GM19193 (cell line): ENCODE measurements around the gene MAPK12.
A peak's percentile ranks its signal among the peaks of the same experiment; 100 is the strongest.

ENCODE experiments used
- POLR2A ChIP-seq: IDR thresholded peaks from 4 replicates; pipeline ENCODE4 v1.6.1; 2011; ENCODE audit not compliant: insufficient read depth, insufficient read length; ENCODE audit errors: extremely low read depth

The MAPK12 gene

DNA sequence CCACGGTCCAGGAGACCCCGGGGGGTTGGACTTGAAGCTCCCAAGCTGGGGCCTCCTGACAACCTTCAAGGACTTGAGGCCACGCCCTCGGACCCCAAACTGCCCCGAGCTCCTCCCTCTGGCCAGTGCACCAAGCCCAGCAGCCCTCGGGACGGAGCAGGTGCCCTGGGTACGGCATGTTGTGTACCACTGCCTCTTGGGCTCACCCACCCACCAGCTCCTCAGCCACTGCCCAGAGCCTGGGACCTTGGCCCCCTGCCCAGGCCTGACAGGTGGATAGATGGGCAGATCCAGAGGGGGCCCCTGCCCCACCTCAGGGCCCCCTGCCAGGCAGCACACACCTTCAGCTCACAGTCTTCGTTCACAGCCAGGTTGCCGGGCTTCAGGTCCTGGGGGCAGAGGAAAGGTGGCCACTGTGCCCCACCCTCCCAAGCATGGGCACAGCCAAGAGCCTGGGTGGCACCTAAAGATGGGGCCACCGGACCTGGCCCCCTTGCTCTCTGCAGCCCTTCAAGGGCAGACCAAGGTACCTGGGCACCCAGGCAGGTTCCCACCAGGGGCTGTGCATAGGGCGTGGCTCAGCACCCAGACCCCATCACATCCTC, 5.1 kb downstream of the MAPK12 start:
- TF ChIP-seq POLR2A: no peak

DNA sequence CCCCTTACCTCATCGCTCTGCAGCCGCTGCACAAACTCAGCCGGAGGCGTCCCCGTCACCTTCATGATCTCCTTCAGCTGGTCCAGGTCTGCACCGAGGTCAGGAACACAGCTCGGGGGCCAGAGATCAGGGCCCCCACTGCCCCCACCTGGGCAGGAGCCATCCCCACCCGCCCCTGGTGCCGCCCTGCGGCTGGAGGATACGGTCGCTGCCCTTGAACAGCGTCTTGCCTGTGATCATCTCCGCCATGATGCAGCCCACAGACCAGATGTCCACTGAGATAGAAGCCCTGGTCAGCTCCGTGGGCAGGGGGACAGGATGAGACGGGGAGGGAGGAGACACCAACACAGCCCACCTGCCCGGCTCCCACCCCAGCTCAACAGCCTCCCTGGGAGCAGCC, 5.9 kb downstream of the MAPK12 start:
- no peak for TF ChIP-seq POLR2A

DNA sequence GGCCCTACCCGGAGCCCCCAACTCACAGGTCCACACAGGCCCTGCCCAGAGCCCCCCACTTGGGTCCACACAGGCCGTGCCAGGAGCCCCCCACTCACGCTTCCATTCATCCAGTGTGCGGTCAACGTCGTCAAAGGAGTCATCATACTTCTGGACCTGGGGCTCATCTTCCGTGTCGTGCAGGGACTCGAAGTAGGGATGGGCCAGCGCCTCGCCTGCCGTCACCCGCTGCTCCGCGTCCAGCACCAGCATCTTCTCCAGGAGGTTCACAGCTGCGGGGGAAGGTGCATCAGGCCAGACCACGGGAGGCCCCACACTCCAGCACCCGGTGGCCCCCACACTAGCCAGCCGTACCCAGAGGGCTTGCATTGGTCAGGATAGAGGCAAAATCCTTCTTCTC, 6.4 kb downstream of the MAPK12 start:
- TF ChIP-seq POLR2A: no peak

DNA sequence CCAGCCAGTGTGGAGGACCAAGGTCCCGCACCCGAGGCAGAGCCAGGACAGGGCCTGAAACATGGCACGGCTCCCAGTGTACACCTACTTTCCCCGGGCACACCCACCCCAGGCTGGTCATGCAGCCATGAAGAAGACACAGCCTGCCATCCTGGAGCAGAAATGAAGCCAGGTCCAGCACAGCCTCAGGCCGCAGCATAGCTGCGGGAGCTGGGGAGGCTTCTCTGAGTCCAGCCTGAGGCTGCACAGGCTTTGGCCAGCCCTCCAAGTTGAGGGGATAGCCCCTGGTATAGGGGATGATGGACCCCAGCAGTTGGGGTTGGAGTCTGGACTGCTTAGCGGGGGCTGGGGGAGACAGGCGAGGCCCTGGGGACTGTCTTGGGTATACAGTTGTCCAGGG, 7.5 kb downstream of the MAPK12 start:
- no peak for TF ChIP-seq POLR2A

DNA sequence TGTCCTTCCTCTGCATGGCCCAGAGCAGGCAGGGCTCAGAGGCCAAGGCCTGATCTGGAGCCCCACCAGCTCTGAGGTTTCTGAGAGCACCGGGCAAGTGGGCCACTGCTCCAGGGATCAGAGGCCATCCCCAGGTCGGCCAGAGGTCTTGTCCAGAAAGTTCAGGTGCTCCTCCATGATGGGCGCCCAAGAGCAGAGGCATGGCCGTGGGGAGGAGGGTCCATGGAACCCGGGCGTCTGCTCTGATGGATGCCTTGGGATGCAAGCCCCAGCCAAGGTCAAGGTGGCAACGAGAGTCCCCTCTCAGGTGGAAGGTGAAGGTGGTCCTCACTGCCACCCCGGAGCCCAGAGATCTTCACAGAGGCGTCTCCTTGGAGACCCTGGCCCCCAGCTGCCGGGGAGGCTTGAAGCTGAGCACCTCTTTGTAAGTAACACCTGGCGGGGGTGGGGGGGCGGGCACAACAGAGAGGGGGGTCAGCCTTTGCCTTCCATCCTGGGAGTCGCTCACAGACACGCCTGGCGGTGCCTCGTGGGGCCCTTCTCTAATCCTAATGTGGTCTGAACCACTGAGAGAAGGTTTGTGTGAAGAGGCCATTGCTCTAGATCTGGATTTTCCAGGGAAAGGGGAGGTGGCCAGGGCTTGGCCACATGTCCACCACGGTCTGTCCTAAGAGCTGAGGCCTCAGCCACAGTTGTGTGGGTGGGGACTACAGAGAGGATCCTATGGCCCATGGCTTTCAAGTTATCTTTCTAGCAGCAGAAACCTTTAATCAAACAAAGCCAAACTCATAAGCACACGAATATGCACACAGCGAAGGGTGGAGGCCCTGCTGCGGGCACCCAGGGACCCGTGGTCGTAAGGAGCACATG, 8.2 kb downstream of the MAPK12 start:
- TF ChIP-seq POLR2A: no peak

DNA sequence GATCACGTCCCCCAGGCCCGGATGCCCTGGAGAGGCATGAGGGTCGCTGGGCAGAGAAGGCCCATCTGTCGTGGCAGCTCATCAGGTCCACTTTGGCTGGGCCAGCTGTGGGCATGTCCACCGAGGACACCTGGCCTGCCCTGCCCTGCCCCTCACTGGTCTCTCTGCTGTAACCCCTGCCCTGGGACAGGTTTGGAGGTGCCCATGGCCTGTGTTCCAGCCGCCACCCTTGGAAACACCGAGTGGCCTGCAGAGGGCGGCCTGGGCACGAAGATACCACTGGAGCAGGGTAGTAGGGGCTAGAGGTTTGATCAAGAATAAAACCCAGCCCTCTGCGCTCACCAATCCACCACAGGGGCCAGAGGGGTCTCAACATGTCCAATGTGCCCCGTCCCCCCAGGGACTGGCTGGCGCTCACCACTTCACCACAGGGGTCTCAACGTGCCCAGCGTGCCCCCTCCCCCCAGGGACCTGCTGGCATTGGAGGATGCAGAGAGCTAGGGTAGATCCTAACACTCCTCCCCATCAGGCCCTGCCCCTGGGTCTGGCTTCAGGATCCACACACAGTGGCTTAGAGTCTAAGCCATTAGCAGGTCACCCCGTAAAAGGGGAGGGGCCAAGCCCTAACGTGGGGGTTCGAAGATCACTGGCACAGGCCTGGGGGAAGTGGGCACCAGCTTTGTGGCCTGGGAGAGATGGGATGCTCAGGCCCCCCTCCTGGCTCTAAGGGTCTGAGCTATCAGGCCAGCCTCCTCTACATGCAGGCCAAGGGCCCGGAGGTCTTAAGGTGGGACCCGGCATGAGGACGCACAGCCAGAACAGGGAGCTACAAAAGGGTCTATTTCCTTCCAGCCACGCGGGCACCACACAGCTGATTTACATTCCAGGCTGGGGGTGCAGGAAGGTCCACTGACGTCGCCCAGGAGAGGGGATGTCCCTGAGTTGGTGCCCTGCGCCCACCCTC, 9.1 kb downstream of the MAPK12 start:
- TF ChIP-seq POLR2A: no peak

DNA sequence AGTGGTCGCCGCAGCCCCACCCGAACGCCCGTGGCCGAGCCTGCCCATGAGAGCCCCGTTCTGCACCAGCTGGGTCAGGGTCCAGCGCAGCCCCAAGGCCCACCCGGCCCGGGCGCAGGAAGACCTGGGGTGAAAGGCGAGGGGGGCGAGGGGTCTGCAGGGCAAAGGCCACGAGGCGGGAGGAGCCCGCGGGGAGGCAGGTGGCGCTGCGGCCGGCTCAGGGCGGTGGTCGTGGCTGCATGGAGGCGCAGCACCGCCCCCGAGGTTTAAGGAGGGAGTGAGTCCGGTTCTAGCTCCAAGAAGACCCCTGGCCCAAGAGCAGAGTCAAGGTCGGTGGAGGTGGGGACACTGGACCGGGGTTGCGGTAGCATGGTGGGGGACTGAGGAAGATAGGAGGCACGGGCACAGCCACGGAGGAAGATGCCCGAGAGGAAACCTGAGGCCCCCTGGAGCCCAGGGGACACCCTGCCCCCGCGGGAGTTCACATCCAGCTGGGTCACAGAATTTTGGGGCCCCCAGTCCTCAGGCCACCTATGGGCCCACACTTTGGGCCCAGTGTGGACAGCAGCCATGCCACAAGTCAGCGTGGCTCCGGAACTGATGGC, 9.9 kb downstream of the MAPK12 start:
- no peak for TF ChIP-seq POLR2A

DNA sequence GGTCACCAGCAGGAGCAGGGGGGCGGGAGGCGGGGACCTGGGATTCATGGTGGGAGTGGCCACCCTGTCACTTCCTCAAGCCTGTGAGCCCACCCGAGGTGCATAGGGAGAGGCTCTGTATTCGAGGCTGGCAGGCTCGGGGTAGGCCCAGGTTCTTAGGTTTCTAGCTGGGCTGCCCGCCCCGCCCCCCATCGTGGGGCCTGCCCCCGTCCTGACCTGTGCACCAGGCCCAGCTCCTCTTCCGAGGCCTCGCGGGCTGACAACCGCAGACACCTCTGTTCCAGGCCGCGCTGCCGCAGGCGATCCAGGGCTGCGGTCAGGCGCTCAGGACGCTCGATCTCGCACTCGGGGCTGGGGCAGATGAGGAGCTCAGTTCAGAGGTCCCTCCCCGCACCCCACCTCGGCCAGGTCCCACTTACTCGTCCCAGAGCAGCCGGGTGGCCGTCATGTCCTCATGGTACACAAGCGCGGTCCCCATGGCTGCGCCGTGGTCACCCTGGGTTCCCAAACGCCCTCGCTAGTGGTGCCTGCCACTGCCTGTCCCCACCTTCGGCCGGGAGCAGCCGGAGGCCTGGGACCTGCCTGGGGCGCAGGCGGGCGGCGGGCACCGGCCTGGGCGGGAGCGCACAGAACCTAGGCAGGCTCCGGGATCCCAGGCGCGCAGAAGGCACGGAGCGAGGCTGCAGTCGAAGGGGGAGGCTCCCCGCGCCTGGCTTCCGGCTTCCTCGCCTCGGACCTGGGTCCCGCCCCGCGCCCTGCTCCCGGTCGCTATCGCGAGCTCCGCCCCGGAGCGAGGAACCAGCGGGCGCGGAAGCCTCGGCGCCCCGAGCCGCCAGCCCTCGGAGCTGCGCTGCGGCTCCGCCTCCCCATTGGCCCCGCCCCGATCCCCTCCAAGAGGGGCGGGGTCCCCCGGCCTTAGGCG, 10.7 kb downstream of the MAPK12 start, which contains the start of gene HDAC10:
Gene HDAC10, minus strand, starts transcription at position 711 of the 922 bp plus-strand sequence. Its CDS starts 233 bp downstream, at position 478.
- TF ChIP-seq POLR2A: peak; percentile 79

DNA sequence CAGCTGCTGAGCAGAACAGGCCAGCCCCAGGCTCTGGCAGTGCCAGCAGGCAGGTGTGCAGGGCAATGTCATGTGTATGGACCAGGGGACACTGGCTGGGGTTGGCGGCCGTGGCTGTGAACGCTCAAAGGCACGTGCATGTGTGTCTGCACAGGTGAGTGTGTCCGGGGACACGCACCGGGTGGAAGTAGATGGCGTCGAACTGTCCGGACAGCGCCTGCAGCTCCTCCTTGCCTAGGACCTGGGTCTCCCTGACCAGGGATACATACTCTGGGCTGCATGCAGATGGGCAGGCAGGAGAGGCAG, 11.3 kb downstream of the MAPK12 start:
- TF ChIP-seq POLR2A: no peak

DNA sequence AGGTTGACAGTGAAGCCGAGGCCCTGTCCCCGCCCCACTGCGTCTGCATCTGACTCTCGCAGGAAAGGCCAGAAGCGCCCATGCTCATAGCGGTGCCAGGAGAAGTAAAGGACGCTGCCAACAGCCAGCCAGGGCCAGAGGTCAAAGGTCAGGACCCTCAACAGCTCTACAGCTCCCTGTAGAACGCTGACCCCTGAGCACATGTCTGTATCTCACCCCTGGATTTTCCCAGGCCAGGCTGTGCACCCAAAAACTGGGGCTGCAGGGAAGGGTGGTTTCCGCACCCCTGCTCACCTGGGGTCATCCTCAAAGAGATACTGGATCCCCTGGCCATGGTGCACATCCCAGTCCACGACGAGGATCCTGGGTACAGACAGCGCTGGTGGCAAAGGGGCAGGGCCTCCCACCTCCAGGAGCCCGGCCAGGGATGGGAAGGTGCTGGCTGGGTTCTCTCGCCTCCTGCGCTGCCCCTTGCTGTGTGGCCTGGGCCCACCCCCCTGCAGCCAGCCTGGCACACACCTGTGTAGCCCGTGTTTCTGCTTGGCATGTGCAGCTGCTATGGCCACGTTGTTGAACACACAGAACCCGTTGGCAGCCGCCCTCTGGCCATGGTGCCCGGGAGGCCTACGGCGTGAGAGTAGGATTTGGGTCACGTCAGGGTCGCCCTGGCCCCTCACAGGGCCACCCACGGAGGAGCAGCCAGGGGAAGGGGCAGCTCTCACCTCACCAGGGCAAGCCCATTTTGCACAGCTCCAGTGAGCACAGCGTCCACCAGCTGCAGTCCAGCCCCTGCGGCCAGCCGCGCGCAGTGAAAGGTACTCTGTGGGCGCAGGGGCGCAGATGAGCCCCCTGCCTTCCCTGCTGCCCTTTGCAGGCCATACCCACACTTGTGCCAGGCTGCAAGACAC, 11.9 kb downstream of the MAPK12 start:
- TF ChIP-seq POLR2A: no peak

DNA sequence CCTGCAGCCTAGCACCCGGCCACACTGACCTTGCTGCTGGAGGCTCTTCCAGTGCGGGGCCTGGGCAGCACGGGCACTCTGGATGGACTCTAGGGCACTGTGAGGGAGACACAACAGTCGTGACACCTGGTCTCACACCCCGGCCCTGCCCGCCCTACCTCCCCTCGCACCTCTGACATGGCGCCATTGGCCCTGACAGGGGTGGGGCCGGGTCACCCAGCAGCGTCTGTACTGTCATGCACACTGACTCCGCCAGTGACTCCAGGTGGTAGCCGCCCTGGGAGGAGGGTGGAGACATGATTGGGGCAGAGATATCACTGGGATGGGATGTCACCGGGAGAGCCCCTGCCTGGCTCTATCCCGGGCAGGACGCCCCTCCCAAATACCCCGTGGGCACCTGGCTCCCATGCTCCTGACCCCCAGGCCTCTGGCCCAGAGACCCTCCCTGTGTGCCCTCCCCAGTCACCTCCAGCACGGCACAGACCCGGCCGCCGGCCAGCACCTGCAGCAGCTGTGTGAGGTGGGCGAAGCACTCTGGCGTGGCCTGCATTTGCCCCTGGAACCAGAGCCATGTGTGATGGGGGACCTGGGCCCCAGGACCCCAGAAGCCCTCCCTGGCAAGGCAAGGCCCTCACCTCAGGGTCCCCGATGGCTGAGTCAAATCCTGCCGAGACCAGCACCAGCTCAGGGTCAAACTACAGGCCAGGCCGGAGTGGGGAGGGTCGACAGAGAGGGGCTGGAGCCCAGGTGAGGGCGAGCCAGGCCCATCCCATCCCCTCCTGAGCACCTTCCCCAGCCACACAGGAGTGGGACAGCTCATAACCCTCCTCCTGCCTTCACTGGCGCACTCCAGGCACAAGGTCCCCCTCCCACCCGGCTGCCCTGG, 13.0 kb downstream of the MAPK12 start:
- no peak for TF ChIP-seq POLR2A

DNA sequence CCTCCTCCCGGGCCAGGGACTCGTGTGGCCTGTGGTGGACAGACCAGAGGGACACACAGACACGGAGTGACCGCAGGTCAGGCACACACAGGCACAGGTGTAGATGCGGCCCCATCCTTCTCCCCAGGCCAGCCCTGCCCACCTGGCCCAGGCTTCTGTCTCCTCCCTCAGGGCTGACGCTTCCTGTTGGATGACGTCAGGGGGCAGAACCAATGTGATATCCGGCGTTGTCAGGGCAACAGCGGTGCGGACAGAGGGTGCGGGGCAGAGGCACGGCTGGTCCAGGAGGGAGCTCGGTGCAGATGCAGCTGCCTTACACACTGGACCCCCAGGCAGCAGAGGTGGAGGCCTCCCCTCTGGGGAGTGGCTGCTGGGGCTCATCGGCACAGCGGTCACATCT, 13.7 kb downstream of the MAPK12 start:
- no peak for TF ChIP-seq POLR2A
